ENCODE data around the gene USP35. TPM values are rescaled to one million over a fixed set of nuclear protein-coding genes. Genes with fewer than 3 reads are reported as not detected.

The USP35 gene
- total RNA-seq, 1 donor from 2014 or later = 10.0 TPM

DNA sequence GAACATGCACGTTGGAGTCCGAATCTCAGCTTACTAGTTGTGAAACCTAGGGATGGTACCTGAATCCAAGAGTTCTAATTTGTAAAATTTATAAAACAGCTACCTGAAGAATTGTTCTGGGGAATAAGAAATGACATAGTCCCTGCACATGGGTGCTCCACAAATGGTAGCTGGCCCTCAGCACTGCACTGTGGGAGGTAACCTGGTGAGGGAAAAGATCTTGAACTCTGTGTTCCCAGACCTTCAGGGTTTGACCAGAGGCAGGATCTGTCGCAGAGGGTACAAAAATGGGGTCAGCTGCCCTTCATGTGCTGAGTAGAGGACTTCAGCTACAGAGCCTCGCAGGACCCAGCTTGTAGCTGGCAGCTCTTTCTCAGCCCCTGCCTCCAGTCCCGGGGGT lies 73.5 kb downstream of the USP35 start:
- no peak for DNase-seq (ENCODE audit: low spot score)

DNA sequence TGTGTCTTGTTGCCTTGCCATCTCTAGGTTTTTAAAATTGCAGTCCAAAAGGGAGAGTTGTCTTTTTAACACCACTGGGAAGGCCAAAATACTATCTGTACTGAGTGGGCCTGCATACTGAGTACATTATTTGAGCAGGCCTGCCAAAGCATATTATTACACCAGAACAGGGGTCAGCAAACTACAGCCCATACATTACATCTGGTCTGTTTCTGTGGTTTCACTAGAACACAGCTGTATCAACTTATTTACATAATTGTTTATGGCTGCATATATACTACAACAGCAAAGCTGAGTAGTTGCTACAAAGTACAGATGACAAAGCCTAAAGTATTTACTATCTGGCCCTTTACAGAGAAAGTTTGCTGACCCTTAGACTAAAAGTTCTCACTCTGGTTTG lies 74.0 kb downstream of the USP35 start:
- no peak for DNase-seq (ENCODE audit: low spot score)

Other genes starting within 250 kb of the USP35 start
- 38.7 TPM for gene INTS4, start 194.3 kb upstream of the USP35 start, total RNA-seq
- gene KCTD14, start 165.6 kb upstream of the USP35 start, total RNA-seq = 7.6 TPM
- not detected for gene THRSP, start 125.1 kb upstream of the USP35 start, total RNA-seq
- 146 TPM for gene NDUFC2, start 109.1 kb upstream of the USP35 start, total RNA-seq
- 53.1 TPM for gene ALG8, start 49.3 kb upstream of the USP35 start, total RNA-seq
- gene KCTD21, start 293 bp upstream of the USP35 start, total RNA-seq = 6.7 TPM
- gene GAB2, start 228.9 kb downstream of the USP35 start, total RNA-seq = 20.9 TPM

Data from ureter (tissue), 1 donor.